Left colon (tissue), 2 donors: ENCODE results near the gene POM121C. TPM values are rescaled to one million over a fixed set of nuclear protein-coding genes. Genes with fewer than 3 reads are reported as not detected.
"Not testable (repeated sequence)": the region's sequence is repeated elsewhere in the genome, so short reads cannot be mapped to it uniquely, and the experiment has no call there.

Experiments used
- ATAC-seq: fragments of 200-7000 bp; cut with Tn5 transposase; one replicate; pipeline ENCODE4 v1.9.1; 2020; ENCODE audit warnings: mild to moderate bottlenecking, moderate library complexity
- DNase-seq, 2 donors: peaks; one replicate each; pipeline ENCODE4 v3.0.0-alpha.2; 2020
- intact Hi-C, 2 donors: fragments of 100-400 bp; cut with DNase I in 1 of 2; cut with micrococcal nuclease in 1 of 2; formaldehyde crosslinking; loops; one replicate each; pipeline versions ENCODE4 v1.11.2 to v1.14.0; 2022; cut with DNase I, micrococcal nuclease
- total RNA-seq, 2 donors: library from RNA; stranded (reverse); fragmentation: NEBNext Ultra II Directional; extraction: Animal tissue kit (Norgen Biotek cat#: 25700); gene quantifications; one replicate each; pipeline ENCODE4 v1.2.1, GENCODE V29; 2021
- donor health status: DM: no; HTN: no; CAD: no.
- donor health status: DM: yes; HTN: yes; CAD: no.

Gene POM121C
- total RNA-seq, 2 donors from 2014 or later: 25.7 to 35.9 TPM

GRCh38 chr7:75442465-75443111 lies 43.5 kb downstream of the POM121C start:
- intact Hi-C loops, DNase-seq: not testable (repeated sequence)
- peak; percentile 97 for ATAC-seq

- DNase-seq, intact Hi-C loops: not testable (repeated sequence)
- ATAC-seq: peak; percentile 60
These were observed 44.0 kb downstream of the POM121C start for GRCh38 chr7:75442101-75442464.

GRCh38 chr7:75439000-75439399 lies 47.1 kb downstream of the POM121C start:
- intact Hi-C loops, ATAC-seq: not testable (repeated sequence)

GRCh38 chr7:75423481-75423880 lies 62.6 kb downstream of the POM121C start:
- intact Hi-C loops, DNase-seq, ATAC-seq: not testable (repeated sequence)

More at GRCh38 chr7:75439000-75439399, 47.1 kb downstream of the POM121C start:
- not testable (repeated sequence) for DNase-seq

GRCh38 chr7:75421798-75422710 lies 64.0 kb downstream of the POM121C start:
- ATAC-seq, DNase-seq, intact Hi-C loops: not testable (repeated sequence)

GRCh38 chr7:75420152-75420551 lies 65.9 kb downstream of the POM121C start:
- DNase-seq, intact Hi-C loops, ATAC-seq: not testable (repeated sequence)

GRCh38 chr7:75419693-75420092 lies 66.4 kb downstream of the POM121C start:
- DNase-seq, intact Hi-C loops, ATAC-seq: not testable (repeated sequence)

- intact Hi-C loops, DNase-seq: not testable (repeated sequence)
- peak; percentile 6 for ATAC-seq
These were observed 66.9 kb downstream of the POM121C start for GRCh38 chr7:75419210-75419609.

GRCh38 chr7:75418292-75418858 lies 67.7 kb downstream of the POM121C start:
- intact Hi-C loops, DNase-seq: not testable (repeated sequence)
- peak; percentile 68 for ATAC-seq

GRCh38 chr7:75416787-75417186 lies 69.3 kb downstream of the POM121C start:
- ATAC-seq, DNase-seq, intact Hi-C loops: not testable (repeated sequence)

- intact Hi-C loops, ATAC-seq, DNase-seq: not testable (repeated sequence)
These were observed 70.2 kb downstream of the POM121C start for GRCh38 chr7:75415829-75416373.

GRCh38 chr7:75415428-75415817 lies 70.7 kb downstream of the POM121C start:
- ATAC-seq, DNase-seq, intact Hi-C loops: not testable (repeated sequence)

- ATAC-seq, intact Hi-C loops, DNase-seq: not testable (repeated sequence)
These were observed 71.2 kb downstream of the POM121C start for GRCh38 chr7:75414708-75415427.

- ATAC-seq, DNase-seq, intact Hi-C loops: not testable (repeated sequence)
These were observed 71.9 kb downstream of the POM121C start for GRCh38 chr7:75414204-75414603.

GRCh38 chr7:75410823-75411173 lies 75.3 kb downstream of the POM121C start:
- DNase-seq, intact Hi-C loops: not testable (repeated sequence)
- ATAC-seq: peak; percentile 50

GRCh38 chr7:75409880-75410822 lies 75.9 kb downstream of the POM121C start:
- DNase-seq (peak in 1 of 2 donors; percentile 16), ATAC-seq (peak; percentile 93)
- intact Hi-C loops: not testable (repeated sequence)

GRCh38 chr7:75404663-75405062 lies 81.4 kb downstream of the POM121C start:
- DNase-seq, intact Hi-C loops, ATAC-seq: not testable (repeated sequence)
